Loucy (cell line): ENCODE measurements around the gene DNAJB8.

Source experiments
- H2AFZ ChIP-seq: fragments of 200-600 bp; sonication (generic); 2 replicates; pipeline ENCODE4 v1.6.0; 2016; ENCODE audit warnings: antibody characterized with exemption, mild to moderate bottlenecking, low read length, moderate library complexity
- H3F3A ChIP-seq: fragments of 200-600 bp; 2 replicates; pipeline ENCODE4 v1.6.0; 2016; ENCODE audit warnings: antibody characterized with exemption, low read depth, mild to moderate bottlenecking
- H3K27me3 ChIP-seq: fragments of 200-600 bp; sonication (generic); 2 replicates; pipeline ENCODE4 v1.6.1; 2014; ENCODE audit warnings: low read length, mild to moderate bottlenecking; ENCODE audit not compliant: insufficient read depth, poor library complexity, severe bottlenecking
- H3K36me3 ChIP-seq: fragments of 200-600 bp; sonication (generic); 2 replicates; pipeline ENCODE4 v1.6.1; 2016; ENCODE audit warnings: low read length; ENCODE audit not compliant: insufficient read depth
- H3K4me1 ChIP-seq: fragments of 200-600 bp; sonication (generic); 2 replicates; pipeline ENCODE4 v1.5.1; 2014; ENCODE audit warnings: low read length, mild to moderate bottlenecking; ENCODE audit not compliant: insufficient read depth, poor library complexity, severe bottlenecking
- H3K4me2 ChIP-seq: fragments of 200-600 bp; sonication (generic); 2 replicates; pipeline ENCODE4 v1.6.0; 2014; ENCODE audit warnings: antibody characterized with exemption, low read length, low read depth, mild to moderate bottlenecking; ENCODE audit not compliant: poor library complexity, severe bottlenecking
- H3K4me3 ChIP-seq: fragments of 200-600 bp; sonication (generic); 2 replicates; pipeline ENCODE4 v1.5.1; 2014; ENCODE audit warnings: low read length, mild to moderate bottlenecking, mixed read lengths; ENCODE audit not compliant: poor library complexity, severe bottlenecking
- H3K79me2 ChIP-seq: fragments of 200-600 bp; sonication (generic); 2 replicates; pipeline ENCODE4 v1.6.1; 2014; ENCODE audit warnings: low read length; ENCODE audit not compliant: insufficient read depth
- H3K9ac ChIP-seq: fragments of 200-600 bp; sonication (generic); 2 replicates; pipeline ENCODE4 v1.6.0; 2014; ENCODE audit warnings: mild to moderate bottlenecking, low read depth, low read length, moderate library complexity; ENCODE audit not compliant: poor library complexity, severe bottlenecking
- H3K9me2 ChIP-seq: fragments of 200-600 bp; sonication (generic); replicated peaks from 2 replicates; pipeline ENCODE4 v1.6.1; 2016; ENCODE audit warnings: low read depth, low read length, mixed read lengths
- H3K9me3 ChIP-seq: fragments of 200-600 bp; sonication (generic); 2 replicates; pipeline ENCODE4 v1.6.1; 2014; ENCODE audit warnings: mild to moderate bottlenecking, antibody characterized with exemption, low read length, low read depth; ENCODE audit not compliant: insufficient read depth
- H4K20me1 ChIP-seq: fragments of 200-600 bp; sonication (generic); 2 replicates; pipeline ENCODE4 v1.6.0; 2014; ENCODE audit warnings: antibody characterized with exemption, low read length, mild to moderate bottlenecking; ENCODE audit not compliant: insufficient read depth, poor library complexity, severe bottlenecking
- EZH2phosphoT487 ChIP-seq: fragments of 200-600 bp; IDR thresholded peaks from 2 replicates; pipeline ENCODE4 v1.6.1; 2018; ENCODE audit warnings: antibody characterized with exemption, mild to moderate bottlenecking, moderate library complexity, borderline replicate concordance
- TF ChIP-seq, protein P1 (sequence below): fragments of 200-600 bp; sonication (generic); conservative IDR thresholded peaks from 2 replicates; pipeline ENCODE4 v1.5.1; 2014; ENCODE audit warnings: mild to moderate bottlenecking, antibody characterized with exemption, low read length

The DNAJB8 gene

GRCh38 chr3:128452678-128453275 lies 13.9 kb downstream of the DNAJB8 start:
- Histone ChIP-seq H3K4me2 (no peak overlapping the region), H3K4me3 (no peak overlapping the region)

DNA sequence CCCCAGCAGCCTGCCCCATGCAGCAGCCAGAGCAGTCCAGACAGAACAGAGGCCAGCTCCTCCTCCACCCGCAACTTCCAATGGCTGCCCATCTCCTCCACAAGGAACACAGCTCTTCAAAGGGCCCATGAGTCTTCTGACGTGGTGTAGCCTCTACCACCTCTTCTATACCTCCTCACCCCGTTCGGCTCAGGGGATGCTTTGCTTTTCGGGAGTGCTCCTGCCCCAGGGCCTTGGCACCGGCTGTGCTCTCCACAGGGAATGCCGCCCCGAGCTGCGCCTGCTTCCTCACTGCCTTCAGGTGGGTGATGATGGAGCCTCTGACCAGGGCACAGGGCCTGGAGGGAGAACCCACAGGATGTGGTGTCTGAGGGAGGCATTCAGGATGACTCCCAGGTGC lies 14.6 kb downstream of the DNAJB8 start:
- H3K9ac ChIP-seq, result no peak overlapping the region
- peaks cover 16% of the 10 kb centered on the region for H3K4me1 ChIP-seq
- H3F3A ChIP-seq, result no peaks in the 10 kb centered on the region
- no peak overlapping the region for H3K4me2 ChIP-seq
- H3K36me3 ChIP-seq, result no peaks in the 10 kb centered on the region
- no peaks in the 10 kb centered on the region for H3K9me2 ChIP-seq
- H3K79me2 ChIP-seq, result no peaks in the 10 kb centered on the region
- H4K20me1 ChIP-seq, result no peaks in the 10 kb centered on the region
- no peak overlapping the region for H2AFZ ChIP-seq
- H3K4me3 ChIP-seq, result no peak overlapping the region
- no peaks in the 10 kb centered on the region for H3K27me3 ChIP-seq
- no peak for TF ChIP-seq EZH2phosphoT487
- TF ChIP-seq, protein P1, sequence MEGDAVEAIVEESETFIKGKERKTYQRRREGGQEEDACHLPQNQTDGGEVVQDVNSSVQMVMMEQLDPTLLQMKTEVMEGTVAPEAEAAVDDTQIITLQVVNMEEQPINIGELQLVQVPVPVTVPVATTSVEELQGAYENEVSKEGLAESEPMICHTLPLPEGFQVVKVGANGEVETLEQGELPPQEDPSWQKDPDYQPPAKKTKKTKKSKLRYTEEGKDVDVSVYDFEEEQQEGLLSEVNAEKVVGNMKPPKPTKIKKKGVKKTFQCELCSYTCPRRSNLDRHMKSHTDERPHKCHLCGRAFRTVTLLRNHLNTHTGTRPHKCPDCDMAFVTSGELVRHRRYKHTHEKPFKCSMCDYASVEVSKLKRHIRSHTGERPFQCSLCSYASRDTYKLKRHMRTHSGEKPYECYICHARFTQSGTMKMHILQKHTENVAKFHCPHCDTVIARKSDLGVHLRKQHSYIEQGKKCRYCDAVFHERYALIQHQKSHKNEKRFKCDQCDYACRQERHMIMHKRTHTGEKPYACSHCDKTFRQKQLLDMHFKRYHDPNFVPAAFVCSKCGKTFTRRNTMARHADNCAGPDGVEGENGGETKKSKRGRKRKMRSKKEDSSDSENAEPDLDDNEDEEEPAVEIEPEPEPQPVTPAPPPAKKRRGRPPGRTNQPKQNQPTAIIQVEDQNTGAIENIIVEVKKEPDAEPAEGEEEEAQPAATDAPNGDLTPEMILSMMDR, result no peak
- no peaks in the 10 kb centered on the region for H3K9me3 ChIP-seq

More at GRCh38 chr3:128452678-128453275, 13.9 kb downstream of the DNAJB8 start:
- Histone ChIP-seq H3K9ac (no peak overlapping the region), H3K9me2 (no peaks in the 10 kb centered on the region), H3F3A (no peaks in the 10 kb centered on the region), H3K4me1 (peaks cover 10% of the 10 kb centered on the region), H4K20me1 (no peaks in the 10 kb centered on the region), H3K79me2 (no peaks in the 10 kb centered on the region), H3K36me3 (no peaks in the 10 kb centered on the region), H3K9me3 (no peaks in the 10 kb centered on the region), H3K27me3 (no peaks in the 10 kb centered on the region), H2AFZ (no peak overlapping the region)
- TF ChIP-seq, protein P1, result no peak
- TF ChIP-seq EZH2phosphoT487, result no peak

DNA sequence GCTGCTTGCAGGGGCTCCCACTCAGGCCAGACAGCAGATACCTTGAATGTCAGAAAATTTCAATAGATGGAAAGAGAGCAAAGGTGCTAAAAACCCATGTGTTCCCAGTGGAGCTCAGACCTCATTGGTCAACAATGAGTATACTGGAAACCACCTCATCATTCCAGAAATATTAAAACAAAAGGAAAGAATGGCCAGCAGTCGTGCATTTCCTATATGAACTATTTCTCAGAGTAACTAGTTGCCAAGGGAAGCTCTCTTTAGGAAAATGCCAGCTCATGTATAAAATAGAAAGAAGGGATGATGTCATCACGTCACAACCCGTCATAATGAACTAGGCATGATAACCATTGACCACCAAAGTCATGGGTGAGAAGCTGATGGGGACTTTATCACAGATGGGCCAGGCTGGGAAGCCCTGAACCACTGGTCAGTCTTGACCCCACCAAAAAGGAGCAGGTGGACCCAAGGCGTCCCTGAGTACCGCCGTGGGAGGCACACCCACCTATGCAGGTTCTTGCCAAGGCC lies 17.5 kb downstream of the DNAJB8 start:
- H3K79me2 ChIP-seq, result no peaks in the 10 kb centered on the region
- no peaks in the 10 kb centered on the region for H3F3A ChIP-seq
- H3K27me3 ChIP-seq, result no peaks in the 10 kb centered on the region
- H3K9me3 ChIP-seq, result no peaks in the 10 kb centered on the region
- no peak overlapping the region for H2AFZ ChIP-seq
- peaks cover 16% of the 10 kb centered on the region for H3K4me1 ChIP-seq
- H3K4me3 ChIP-seq, result peak overlapping the region; percentile 30
- no peaks in the 10 kb centered on the region for H4K20me1 ChIP-seq
- H3K4me2 ChIP-seq, result peak overlapping the region; percentile 51
- TF ChIP-seq, protein P1, result no peak
- TF ChIP-seq EZH2phosphoT487, result no peak
- no peaks in the 10 kb centered on the region for H3K36me3 ChIP-seq
- H3K9me2 ChIP-seq, result no peaks in the 10 kb centered on the region
- H3K9ac ChIP-seq, result no peak overlapping the region
